ENCODE data around the gene SNX17.

GRCh38 chr2:27412419-27413152 lies 42.2 kb downstream of the SNX17 start:
- TF ChIP-seq ZNF260 (CRISPR knock-in tag; IDR thresholded peaks at IDR 0.05; ENCODE audit: borderline replicate concordance, low read depth) (no peak), NCOA2 (CRISPR knock-in tag; IDR thresholded peaks at IDR 0.05) (no peak), EZH2 (conservative IDR thresholded peaks at IDR 0.05; ENCODE audit: low read depth, low read length) (no peak), MATR3 (CRISPR knock-in tag; IDR thresholded peaks at IDR 0.05) (no peak), GMEB2 (CRISPR knock-in tag; IDR thresholded peaks at IDR 0.05; ENCODE audit: low read depth) (no peak), HIC2 (CRISPR knock-in tag; IDR thresholded peaks at IDR 0.05; ENCODE audit: low read depth) (no peak), ZNF274 (CRISPR knock-in tag; IDR thresholded peaks at IDR 0.05) (no peak), RAD21 (CRISPR knock-in tag; IDR thresholded peaks at IDR 0.05) (peak; percentile 8; the same call in 1 of the 2 replicates), ZMAT3 (CRISPR knock-in tag; conservative IDR thresholded peaks at IDR 0.05) (no peak; the same call in 1 of the 2 replicates), ZNF639 (CRISPR knock-in tag; conservative IDR thresholded peaks at IDR 0.05) (no peak), ERF (CRISPR knock-in tag; IDR thresholded peaks at IDR 0.05) (no peak), TCF7L2 (IDR thresholded peaks at IDR 0.05; ENCODE audit: low read depth, low read length) (no peak), MXI1 (IDR thresholded peaks at IDR 0.05; ENCODE audit: borderline replicate concordance, low read depth, low read length) (no peak; the same call in 2 of the 3 replicates)
- TF ChIP-seq, protein P1, sequence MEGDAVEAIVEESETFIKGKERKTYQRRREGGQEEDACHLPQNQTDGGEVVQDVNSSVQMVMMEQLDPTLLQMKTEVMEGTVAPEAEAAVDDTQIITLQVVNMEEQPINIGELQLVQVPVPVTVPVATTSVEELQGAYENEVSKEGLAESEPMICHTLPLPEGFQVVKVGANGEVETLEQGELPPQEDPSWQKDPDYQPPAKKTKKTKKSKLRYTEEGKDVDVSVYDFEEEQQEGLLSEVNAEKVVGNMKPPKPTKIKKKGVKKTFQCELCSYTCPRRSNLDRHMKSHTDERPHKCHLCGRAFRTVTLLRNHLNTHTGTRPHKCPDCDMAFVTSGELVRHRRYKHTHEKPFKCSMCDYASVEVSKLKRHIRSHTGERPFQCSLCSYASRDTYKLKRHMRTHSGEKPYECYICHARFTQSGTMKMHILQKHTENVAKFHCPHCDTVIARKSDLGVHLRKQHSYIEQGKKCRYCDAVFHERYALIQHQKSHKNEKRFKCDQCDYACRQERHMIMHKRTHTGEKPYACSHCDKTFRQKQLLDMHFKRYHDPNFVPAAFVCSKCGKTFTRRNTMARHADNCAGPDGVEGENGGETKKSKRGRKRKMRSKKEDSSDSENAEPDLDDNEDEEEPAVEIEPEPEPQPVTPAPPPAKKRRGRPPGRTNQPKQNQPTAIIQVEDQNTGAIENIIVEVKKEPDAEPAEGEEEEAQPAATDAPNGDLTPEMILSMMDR (CRISPR knock-in tag; IDR thresholded peaks at IDR 0.05), result no peak

Data from HepG2 (cell line).